GM23248 (cell line): Measurements from ENCODE around the gene GABRG3. TPM values are rescaled to one million over a fixed set of nuclear protein-coding genes. Genes with fewer than 3 reads are reported as not detected.

ENCODE experiments used
- DNase-seq: peaks from one replicate; pipeline ENCODE4 v3.0.0-alpha.2; 2015
- H2AFZ ChIP-seq: fragments of 200-600 bp; sonication (generic); 2 replicates; pipeline ENCODE4 v1.6.1; 2016; ENCODE audit warnings: antibody characterized with exemption
- H3F3A ChIP-seq: fragments of 200-600 bp; sonication (generic); 2 replicates; pipeline ENCODE4 v1.6.1; 2016; ENCODE audit warnings: mild to moderate bottlenecking, antibody characterized with exemption, mixed run types; ENCODE audit not compliant: insufficient read depth
- H3K27ac ChIP-seq: fragments of 200-600 bp; sonication (generic); 2 replicates; pipeline ENCODE4 v1.5.1; 2016; ENCODE audit warnings: mild to moderate bottlenecking
- H3K27me3 ChIP-seq: fragments of 200-600 bp; sonication (generic); replicated peaks from 2 replicates; pipeline ENCODE4 v1.6.1; 2016; ENCODE audit warnings: mild to moderate bottlenecking; ENCODE audit not compliant: insufficient read depth
- H3K36me3 ChIP-seq: fragments of 200-600 bp; sonication (generic); 2 replicates; pipeline ENCODE4 v1.6.1; 2016; ENCODE audit warnings: low read depth, mild to moderate bottlenecking
- H3K4me1 ChIP-seq: fragments of 200-600 bp; sonication (generic); 2 replicates; pipeline ENCODE4 v1.6.1; 2016; ENCODE audit warnings: mild to moderate bottlenecking; ENCODE audit not compliant: insufficient read depth
- H3K4me2 ChIP-seq: fragments of 200-600 bp; sonication (generic); one replicate; pipeline ENCODE4 v1.6.1; 2016; ENCODE audit warnings: mild to moderate bottlenecking; ENCODE audit not compliant: unreplicated experiment
- H3K4me3 ChIP-seq: fragments of 200-600 bp; sonication (generic); 2 replicates; pipeline ENCODE4 v1.5.1; 2016; ENCODE audit warnings: mild to moderate bottlenecking
- H3K79me2 ChIP-seq: fragments of 200-600 bp; sonication (generic); 2 replicates; pipeline ENCODE4 v1.6.1; 2016; ENCODE audit warnings: mild to moderate bottlenecking; ENCODE audit not compliant: insufficient read depth
- H3K9ac ChIP-seq: fragments of 200-600 bp; sonication (generic); 2 replicates; pipeline ENCODE4 v1.6.1; 2016; ENCODE audit warnings: mild to moderate bottlenecking
- H3K9me2 ChIP-seq: fragments of 200-600 bp; sonication (generic); 2 replicates; pipeline ENCODE4 v1.6.1; 2016; ENCODE audit warnings: mixed run types, mild to moderate bottlenecking, moderate library complexity; ENCODE audit not compliant: insufficient read depth
- H3K9me3 ChIP-seq: fragments of 200-600 bp; sonication (generic); one replicate; pipeline ENCODE4 v1.6.1; 2017; ENCODE audit warnings: low read depth
- H4K20me1 ChIP-seq: fragments of 200-600 bp; sonication (generic); 2 replicates; pipeline ENCODE4 v1.6.0; 2016; ENCODE audit not compliant: insufficient read depth
- EZH2 ChIP-seq: fragments of 200-600 bp; sonication (generic); IDR thresholded peaks from 2 replicates; pipeline ENCODE4 v1.6.1; 2018; ENCODE audit warnings: antibody characterized with exemption, mild to moderate bottlenecking; ENCODE audit not compliant: insufficient read depth, poor library complexity, severe bottlenecking
- EZH2phosphoT487 ChIP-seq: fragments of 200-600 bp; sonication (generic); IDR thresholded peaks from 2 replicates; pipeline ENCODE4 v1.6.1; 2018; ENCODE audit warnings: antibody characterized with exemption, moderate library complexity, mild to moderate bottlenecking, low read depth; ENCODE audit not compliant: insufficient read depth
- WGBS, 2 experiments: methylation state at CpG; one replicate each; pipeline ENCODE4 v1.1.6; 2015 to 2017; ENCODE audit warnings: low lambda C conversion rate in 2 of 2, low coverage in 1 of 2; ENCODE audit errors: missing lambda C conversion rate in 2 of 2; 5-methylcytosine and 5-hydroxymethylcytosine counted together
- in situ Hi-C: fragments of 300-500 bp; cut with MboI; formaldehyde crosslinking; loops from 2 replicates; pipeline ENCODE4 v1.15.0; 2020
- polyA plus RNA-seq: library from polyadenylated mRNA; unstranded; fragments of >200 nt; fragmentation: Nextera tagmentation; extraction: Ambion mirVana; gene quantifications from 2 replicates; pipeline ENCODE4 v1.2.1, GENCODE V29; 2016
- total RNA-seq: library from RNA; depleted of rRNA; stranded (reverse); fragments of >200 nt; shearing (Covaris generic); gene quantifications from 2 replicates; pipeline ENCODE4 v1.2.3, GENCODE V29; 2014

The GABRG3 gene
- total and polyA plus RNA-seq, 2 experiments from 2014 or later = not detected

DNA sequence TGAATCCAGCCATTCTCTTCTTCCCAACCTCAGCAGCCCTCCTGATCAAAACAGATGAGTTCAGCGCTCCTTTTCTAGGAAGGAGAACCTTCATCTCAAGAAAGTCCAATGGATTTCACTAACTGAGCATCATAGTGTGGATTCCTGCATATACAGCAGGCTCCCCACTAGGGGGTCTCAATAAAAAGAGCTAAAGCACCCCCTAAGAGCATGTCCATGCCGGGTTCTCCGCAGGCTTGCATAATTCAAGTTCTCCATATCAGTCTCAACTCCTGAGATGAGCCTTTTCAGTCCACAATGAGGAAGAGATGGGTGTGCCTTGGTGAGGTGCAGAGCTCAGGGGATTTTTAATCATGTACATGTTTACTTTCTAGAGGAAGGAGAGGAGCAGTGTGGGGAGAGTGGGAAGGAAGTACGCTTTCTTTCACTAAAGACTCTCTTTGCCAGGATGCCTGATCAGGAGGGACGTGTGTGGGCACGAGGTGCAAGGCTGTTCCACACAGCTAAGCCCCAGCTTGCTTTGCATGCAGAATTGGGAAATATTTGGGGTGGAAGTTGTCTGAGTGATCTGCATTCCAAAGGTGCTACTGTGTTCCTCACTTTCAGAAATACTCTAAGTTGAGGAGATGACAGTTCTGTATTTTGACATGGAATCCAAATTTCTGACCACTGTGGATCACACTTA lies 564.6 kb downstream of the GABRG3 start:
- Histone ChIP-seq H3K4me3 (no peak overlapping the region), H3K9me2 (no peaks in the 10 kb centered on the region), H3F3A (no peaks in the 10 kb centered on the region), H4K20me1 (no peaks in the 10 kb centered on the region), H3K4me2 (no peak overlapping the region), H3K27ac (no peak overlapping the region), H3K9me3 (no peaks in the 10 kb centered on the region), H3K9ac (no peak overlapping the region), H3K4me1 (no peaks in the 10 kb centered on the region), H3K27me3 (no peaks in the 10 kb centered on the region), H2AFZ (no peak overlapping the region), H3K36me3 (no peaks in the 10 kb centered on the region), H3K79me2 (no peaks in the 10 kb centered on the region)
- 33 to 43% methylated on average over 6 of the region's 6 CpGs for WGBS, 2 experiments
- in situ Hi-C loops = no loop called here
- no peak for TF ChIP-seq EZH2phosphoT487
- no peak for TF ChIP-seq EZH2
- no peak for DNase-seq

DNA sequence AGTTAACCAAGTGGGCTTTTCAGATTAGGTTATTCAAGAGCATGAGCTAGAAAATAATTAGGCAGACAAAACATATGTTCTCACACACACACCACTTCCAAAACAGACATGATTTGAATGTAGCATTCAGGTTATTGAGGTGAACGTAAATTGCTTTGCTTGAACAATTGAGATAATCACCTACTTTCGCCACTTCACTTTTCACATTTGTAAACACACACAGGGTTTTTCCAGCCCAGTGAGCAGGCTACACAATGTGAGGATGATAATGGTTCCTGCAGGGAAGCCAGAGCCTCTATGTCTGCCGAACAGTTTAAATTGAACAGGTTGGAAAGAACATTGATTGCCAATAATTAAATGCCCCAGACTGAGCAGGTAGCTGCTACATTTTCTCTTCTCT lies 567.3 kb downstream of the GABRG3 start:
- Histone ChIP-seq H3K79me2 (no peaks in the 10 kb centered on the region), H3K27me3 (no peaks in the 10 kb centered on the region), H3K4me2 (no peak overlapping the region), H3K4me1 (no peaks in the 10 kb centered on the region), H3K27ac (no peak overlapping the region), H4K20me1 (no peaks in the 10 kb centered on the region), H3K9me2 (no peaks in the 10 kb centered on the region), H3F3A (no peaks in the 10 kb centered on the region), H2AFZ (no peak overlapping the region), H3K9ac (no peak overlapping the region), H3K9me3 (no peaks in the 10 kb centered on the region), H3K36me3 (no peaks in the 10 kb centered on the region), H3K4me3 (no peak overlapping the region)
- no peak for TF ChIP-seq EZH2
- no peak for TF ChIP-seq EZH2phosphoT487
- in situ Hi-C loops = no loop called here
- no peak for DNase-seq
- 37 to 63% methylated on average over 3 of the region's 3 CpGs for WGBS, 2 experiments

GRCh38 chr15:27541581-27541980 lies 570.6 kb downstream of the GABRG3 start:
- no peaks in the 10 kb centered on the region for H3K9me2 ChIP-seq
- TF ChIP-seq EZH2phosphoT487 (no peak), EZH2 (no peak)
- no peaks in the 10 kb centered on the region for H3K79me2 ChIP-seq
- H4K20me1 ChIP-seq = no peaks in the 10 kb centered on the region
- H3K27me3 ChIP-seq = no peaks in the 10 kb centered on the region
- no peak overlapping the region for H2AFZ ChIP-seq
- in situ Hi-C loops = no loop called here
- H3K4me1 ChIP-seq = no peaks in the 10 kb centered on the region
- no peak for DNase-seq
- no peaks in the 10 kb centered on the region for H3K9me3 ChIP-seq
- no peak overlapping the region for H3K4me3 ChIP-seq
- H3F3A ChIP-seq = no peaks in the 10 kb centered on the region
- WGBS, 2 experiments = 85 to 86% methylated on average over 33 to 40 of the region's 40 CpGs
- no peak overlapping the region for H3K4me2 ChIP-seq
- no peaks in the 10 kb centered on the region for H3K36me3 ChIP-seq
- no peak overlapping the region for H3K9ac ChIP-seq
- no peak overlapping the region for H3K27ac ChIP-seq

DNA sequence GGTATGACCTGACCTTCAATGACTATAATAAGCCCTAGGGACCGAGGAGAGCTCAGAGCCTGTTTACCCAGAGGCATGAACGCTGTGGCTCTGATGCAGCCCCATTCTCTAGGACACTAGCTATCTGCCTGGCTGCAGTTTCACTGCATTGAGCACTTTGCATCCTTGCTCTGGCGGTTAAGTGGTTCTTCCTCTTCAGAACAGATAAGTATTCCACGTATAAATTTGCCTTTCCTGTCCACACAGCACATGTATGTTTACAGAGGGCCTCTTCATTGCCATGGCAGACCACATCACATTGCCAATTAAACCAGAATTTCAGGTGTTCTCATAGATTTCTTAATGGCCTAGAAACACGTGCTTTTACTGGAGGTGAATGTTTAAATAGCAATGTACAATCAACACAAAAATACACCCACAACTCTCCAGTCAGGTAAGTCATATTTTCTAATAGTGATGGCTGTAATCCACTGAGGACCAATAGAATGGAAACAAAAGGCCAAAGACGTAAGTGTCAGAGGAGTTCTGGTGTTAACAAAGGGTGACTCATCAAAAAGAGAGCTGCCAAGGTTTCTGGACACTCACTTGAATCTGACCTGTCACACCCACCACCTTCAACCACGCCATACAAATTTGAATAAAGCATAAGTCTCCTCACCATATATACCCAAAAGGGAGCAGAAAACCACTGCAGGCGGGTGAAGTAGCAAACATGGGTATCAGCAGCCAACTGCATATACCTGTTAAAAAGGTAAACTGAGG lies 574.7 kb downstream of the GABRG3 start:
- no peaks in the 10 kb centered on the region for H3F3A ChIP-seq
- H3K27me3 ChIP-seq = no peaks in the 10 kb centered on the region
- H3K9me3 ChIP-seq = no peaks in the 10 kb centered on the region
- DNase-seq = peak; percentile 11
- H3K9me2 ChIP-seq = no peaks in the 10 kb centered on the region
- no peaks in the 10 kb centered on the region for H3K4me1 ChIP-seq
- no peak overlapping the region for H3K4me2 ChIP-seq
- H2AFZ ChIP-seq = no peak overlapping the region
- no peak overlapping the region for H3K4me3 ChIP-seq
- in situ Hi-C loops = no loop called here
- H3K36me3 ChIP-seq = no peaks in the 10 kb centered on the region
- H3K79me2 ChIP-seq = no peaks in the 10 kb centered on the region
- 38 to 40% methylated on average over 8 of the region's 8 CpGs for WGBS, 2 experiments
- H3K27ac ChIP-seq = no peak overlapping the region
- no peaks in the 10 kb centered on the region for H4K20me1 ChIP-seq
- TF ChIP-seq EZH2 = no peak
- TF ChIP-seq EZH2phosphoT487 = no peak
- H3K9ac ChIP-seq = no peak overlapping the region
